Liver (tissue), 3 donors: Measurements from ENCODE around the gene C10orf95.

Experiments used
- JUND ChIP-seq, 2 donors: IDR thresholded peaks; 2 replicates each; pipeline ENCODE4 v1.6.1; 2016; ENCODE audit warnings: antibody characterized with exemption in 2 of 2
- TF ChIP-seq, protein P1 (sequence below): fragments of 150-350 bp; IDR thresholded peaks from 2 replicates; pipeline ENCODE4 v1.5.1; 2017; ENCODE audit warnings: improper control_type of control experiment, low read depth, low read length; ENCODE audit not compliant: missing input control
- TF ChIP-seq, protein P2 (sequence below): IDR thresholded peaks from 2 replicates; pipeline ENCODE4 v1.6.1; 2016; ENCODE audit warnings: antibody characterized with exemption, mild to moderate bottlenecking
- TF ChIP-seq, protein P3 (sequence below): IDR thresholded peaks from 2 replicates; pipeline ENCODE4 v1.6.1; 2016; ENCODE audit warnings: antibody characterized with exemption
- donor health status: healthy.
- donor health status: healthy.

DNA sequence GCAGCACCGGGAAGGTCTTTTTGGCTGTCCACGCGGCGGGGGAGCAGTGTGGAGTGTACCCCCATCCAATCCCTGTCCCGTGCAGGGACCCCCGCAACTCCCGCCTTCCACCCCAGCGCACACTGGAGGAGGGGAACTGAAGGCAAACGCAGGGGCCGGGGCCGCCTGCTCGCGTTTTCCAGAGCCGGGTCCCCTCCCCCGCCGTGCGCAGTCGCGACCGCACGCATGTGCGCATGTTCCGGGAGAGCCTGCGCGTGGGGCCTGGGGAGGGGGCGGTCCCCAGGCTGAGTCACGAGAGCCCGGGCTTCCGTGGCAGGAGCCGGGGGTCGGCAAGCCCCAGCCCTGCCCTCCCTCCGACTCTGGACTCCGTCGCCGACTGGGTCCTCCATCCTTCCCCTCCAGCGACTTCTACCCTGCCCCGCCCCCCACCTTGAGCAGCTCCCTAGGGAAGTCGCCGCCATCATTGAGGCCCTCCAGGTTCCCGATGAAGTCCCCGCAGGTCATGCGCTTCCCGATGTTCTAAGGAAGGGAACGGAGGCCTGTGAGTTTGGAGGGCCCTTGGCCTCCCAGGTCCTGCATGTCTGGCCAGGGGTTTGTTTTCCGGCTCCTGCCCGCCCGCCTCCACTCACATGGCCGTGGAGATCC is 40.8 kb downstream of the C10orf95 start:
- no peak for TF ChIP-seq JUND (IDR thresholded peaks at IDR 0.05)
- TF ChIP-seq, protein P1, sequence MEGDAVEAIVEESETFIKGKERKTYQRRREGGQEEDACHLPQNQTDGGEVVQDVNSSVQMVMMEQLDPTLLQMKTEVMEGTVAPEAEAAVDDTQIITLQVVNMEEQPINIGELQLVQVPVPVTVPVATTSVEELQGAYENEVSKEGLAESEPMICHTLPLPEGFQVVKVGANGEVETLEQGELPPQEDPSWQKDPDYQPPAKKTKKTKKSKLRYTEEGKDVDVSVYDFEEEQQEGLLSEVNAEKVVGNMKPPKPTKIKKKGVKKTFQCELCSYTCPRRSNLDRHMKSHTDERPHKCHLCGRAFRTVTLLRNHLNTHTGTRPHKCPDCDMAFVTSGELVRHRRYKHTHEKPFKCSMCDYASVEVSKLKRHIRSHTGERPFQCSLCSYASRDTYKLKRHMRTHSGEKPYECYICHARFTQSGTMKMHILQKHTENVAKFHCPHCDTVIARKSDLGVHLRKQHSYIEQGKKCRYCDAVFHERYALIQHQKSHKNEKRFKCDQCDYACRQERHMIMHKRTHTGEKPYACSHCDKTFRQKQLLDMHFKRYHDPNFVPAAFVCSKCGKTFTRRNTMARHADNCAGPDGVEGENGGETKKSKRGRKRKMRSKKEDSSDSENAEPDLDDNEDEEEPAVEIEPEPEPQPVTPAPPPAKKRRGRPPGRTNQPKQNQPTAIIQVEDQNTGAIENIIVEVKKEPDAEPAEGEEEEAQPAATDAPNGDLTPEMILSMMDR = no peak
- TF ChIP-seq, protein P2, sequence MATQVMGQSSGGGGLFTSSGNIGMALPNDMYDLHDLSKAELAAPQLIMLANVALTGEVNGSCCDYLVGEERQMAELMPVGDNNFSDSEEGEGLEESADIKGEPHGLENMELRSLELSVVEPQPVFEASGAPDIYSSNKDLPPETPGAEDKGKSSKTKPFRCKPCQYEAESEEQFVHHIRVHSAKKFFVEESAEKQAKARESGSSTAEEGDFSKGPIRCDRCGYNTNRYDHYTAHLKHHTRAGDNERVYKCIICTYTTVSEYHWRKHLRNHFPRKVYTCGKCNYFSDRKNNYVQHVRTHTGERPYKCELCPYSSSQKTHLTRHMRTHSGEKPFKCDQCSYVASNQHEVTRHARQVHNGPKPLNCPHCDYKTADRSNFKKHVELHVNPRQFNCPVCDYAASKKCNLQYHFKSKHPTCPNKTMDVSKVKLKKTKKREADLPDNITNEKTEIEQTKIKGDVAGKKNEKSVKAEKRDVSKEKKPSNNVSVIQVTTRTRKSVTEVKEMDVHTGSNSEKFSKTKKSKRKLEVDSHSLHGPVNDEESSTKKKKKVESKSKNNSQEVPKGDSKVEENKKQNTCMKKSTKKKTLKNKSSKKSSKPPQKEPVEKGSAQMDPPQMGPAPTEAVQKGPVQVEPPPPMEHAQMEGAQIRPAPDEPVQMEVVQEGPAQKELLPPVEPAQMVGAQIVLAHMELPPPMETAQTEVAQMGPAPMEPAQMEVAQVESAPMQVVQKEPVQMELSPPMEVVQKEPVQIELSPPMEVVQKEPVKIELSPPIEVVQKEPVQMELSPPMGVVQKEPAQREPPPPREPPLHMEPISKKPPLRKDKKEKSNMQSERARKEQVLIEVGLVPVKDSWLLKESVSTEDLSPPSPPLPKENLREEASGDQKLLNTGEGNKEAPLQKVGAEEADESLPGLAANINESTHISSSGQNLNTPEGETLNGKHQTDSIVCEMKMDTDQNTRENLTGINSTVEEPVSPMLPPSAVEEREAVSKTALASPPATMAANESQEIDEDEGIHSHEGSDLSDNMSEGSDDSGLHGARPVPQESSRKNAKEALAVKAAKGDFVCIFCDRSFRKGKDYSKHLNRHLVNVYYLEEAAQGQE = no peak
- TF ChIP-seq, protein P3, sequence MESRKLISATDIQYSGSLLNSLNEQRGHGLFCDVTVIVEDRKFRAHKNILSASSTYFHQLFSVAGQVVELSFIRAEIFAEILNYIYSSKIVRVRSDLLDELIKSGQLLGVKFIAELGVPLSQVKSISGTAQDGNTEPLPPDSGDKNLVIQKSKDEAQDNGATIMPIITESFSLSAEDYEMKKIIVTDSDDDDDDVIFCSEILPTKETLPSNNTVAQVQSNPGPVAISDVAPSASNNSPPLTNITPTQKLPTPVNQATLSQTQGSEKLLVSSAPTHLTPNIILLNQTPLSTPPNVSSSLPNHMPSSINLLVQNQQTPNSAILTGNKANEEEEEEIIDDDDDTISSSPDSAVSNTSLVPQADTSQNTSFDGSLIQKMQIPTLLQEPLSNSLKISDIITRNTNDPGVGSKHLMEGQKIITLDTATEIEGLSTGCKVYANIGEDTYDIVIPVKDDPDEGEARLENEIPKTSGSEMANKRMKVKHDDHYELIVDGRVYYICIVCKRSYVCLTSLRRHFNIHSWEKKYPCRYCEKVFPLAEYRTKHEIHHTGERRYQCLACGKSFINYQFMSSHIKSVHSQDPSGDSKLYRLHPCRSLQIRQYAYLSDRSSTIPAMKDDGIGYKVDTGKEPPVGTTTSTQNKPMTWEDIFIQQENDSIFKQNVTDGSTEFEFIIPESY = no peak
